GM13976 (cell line): ENCODE measurements around the gene DEFB123.

ENCODE experiments used
- DNase-seq: peaks from one replicate; pipeline ENCODE4 v3.0.0; 2012; ENCODE audit warnings: low spot score
- CTCF ChIP-seq: IDR thresholded peaks from 2 replicates; pipeline ENCODE4 v1.5.1; 2012; ENCODE audit warnings: borderline replicate concordance, mild to moderate bottlenecking; ENCODE audit not compliant: insufficient read depth; ENCODE audit errors: extremely low read depth, missing control alignments, control extremely low read depth
- in situ Hi-C: fragments of 300-500 bp; cut with MboI; formaldehyde crosslinking; loops from one replicate; pipeline ENCODE4 v1.12.0; 2022; ENCODE audit warnings: low sequenced_read_pairs, mixed read lengths, inconsistent platforms; ENCODE audit not compliant: unreplicated experiment

DEFB123 gene

DNA sequence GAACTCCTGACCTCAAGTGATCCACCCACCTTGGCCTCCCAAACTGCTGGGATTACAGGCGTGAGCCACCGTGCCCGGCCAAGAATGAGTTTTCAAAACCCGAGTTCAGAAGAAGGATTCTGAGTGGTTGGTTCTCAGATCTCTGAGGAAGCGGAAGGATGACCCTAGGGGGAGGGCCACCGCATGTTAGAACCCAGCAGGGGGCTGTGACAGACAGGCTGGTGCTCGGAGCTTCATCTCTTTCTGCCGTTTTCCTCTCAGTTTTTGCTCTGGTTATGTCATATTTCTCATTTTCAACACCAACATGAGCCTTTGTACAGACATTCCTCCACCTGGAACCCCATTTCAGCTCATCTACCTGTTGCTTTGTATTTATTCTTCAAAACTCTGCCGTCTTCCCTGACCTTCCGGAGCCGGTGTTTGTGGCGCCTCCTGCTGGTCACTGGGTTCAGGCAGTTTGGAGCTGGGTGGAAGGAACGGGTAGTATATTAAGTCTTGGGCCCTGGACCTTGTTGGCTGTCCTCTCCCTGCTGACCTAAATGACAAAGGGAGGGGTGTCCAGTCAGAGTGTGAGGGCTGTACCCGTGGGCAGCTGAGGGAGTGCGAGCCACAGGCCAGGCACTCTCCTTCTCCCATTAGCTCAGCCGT, at the start of gene DEFB123:
TSS of gene DEFB123 (plus strand) at position 621 of the 648 bp plus-strand sequence. CDS start 67 bp downstream, outside the sequence.
- no peak for DNase-seq
- in situ Hi-C loops = no loop called here
- no peak for TF ChIP-seq CTCF

DNA sequence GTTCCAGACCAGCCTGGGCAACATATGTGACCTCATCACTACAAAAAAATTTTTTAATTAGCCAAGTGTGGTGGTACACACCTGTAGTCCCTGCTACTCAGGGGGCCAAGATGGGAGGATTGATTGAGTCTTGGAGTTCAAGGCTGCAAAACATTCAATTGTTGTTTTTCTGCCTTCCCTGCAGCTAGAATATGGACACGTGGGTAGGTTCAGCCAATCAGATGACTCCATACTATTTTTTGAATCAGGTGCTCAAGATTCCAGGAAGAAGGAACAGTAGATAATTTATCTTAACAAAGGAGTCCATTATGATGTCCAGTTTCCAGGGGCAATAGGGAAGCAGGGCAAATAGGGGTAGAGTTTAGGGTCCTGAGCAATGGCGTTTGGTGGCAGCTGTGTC, 47.6 kb upstream of the DEFB123 start:
- in situ Hi-C loops = no loop called here
- no peak for DNase-seq
- no peak for TF ChIP-seq CTCF

GRCh38 chr20:31394900-31395299, 45.5 kb upstream of the DEFB123 start:
- DNase-seq = no peak
- TF ChIP-seq CTCF = no peak
- in situ Hi-C loops = no loop called here

DNA sequence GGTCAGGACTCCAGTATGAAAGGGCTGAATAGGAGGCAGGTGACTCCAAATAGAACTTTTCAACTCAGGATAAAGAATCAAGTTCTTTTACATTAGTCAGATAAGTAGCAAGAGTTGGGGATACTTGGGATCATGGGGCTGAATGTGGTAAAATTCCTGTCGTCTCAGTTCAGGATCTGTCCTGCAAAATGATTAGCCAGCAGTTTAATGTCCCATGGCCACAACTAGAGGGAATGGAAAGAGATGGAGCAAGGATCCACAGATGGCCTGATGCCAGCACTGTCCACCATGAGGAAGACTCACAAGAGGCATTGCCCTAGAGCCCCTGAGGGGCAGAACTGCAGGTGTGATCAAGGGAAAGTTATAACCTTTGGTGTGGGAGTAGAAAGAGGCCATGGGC, 36.5 kb upstream of the DEFB123 start:
- DNase-seq = no peak
- in situ Hi-C loops = no loop called here
- no peak for TF ChIP-seq CTCF

DNA sequence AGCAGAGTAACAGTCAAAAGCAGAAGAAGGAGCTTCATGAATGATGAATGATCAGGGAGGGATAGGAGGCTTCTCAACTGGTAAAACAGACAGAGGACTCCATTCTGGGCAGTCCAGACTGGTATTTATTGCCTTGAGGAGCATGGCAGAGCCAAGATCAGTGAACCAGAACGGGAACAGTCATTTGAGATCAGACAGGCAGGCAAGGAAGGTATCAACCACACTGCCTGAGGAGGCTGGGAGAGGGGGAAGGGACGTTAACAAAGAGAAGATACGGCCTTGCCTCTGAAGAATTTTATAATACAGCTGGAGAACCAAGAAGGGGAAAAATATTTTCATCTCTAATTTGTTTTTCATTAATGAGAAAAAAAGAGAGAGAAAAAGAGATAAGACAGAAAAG, 34.3 kb upstream of the DEFB123 start, which contains the start of gene DEFB121:
TSS of gene DEFB121 (minus strand) at position 101 of the 400 bp plus-strand sequence. CDS start at position 38, 63 bp downstream.
- in situ Hi-C loops = no loop called here
- no peak for TF ChIP-seq CTCF
- no peak for DNase-seq

DNA sequence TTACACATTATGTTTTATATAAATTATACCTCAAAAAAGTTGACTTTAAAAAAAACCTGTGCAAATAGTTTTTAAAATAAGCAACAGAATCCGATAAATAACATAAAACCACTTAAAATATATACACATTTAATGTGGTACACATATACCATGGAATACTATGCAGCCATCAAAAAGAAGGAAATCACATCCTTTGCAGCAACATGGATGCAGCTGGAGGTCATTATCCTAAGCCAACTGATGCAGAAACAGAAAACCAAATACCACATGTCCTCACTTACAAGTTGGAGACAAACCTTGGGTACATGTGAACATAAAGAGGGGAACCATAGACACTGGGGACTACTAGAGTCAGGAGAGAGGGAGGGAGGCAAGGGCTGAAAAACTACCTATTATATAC, 30.4 kb upstream of the DEFB123 start:
- no peak for DNase-seq
- no peak for TF ChIP-seq CTCF
- in situ Hi-C loops = no loop called here
